NCI-H82 treated with DMSO at 0.1 percent for 48 hours (cell line): ENCODE results near the gene RABGAP1L.
"Not testable (repeated sequence)": the region's sequence is repeated elsewhere in the genome, so short reads cannot be mapped to it uniquely, and the experiment has no call there.

ENCODE experiments used
- DNase-seq: peaks from one replicate; lab custom pipeline; 2025; ENCODE audit not compliant: unreplicated experiment; lab: John Stamatoyannopoulos, UW

Gene RABGAP1L

DNA sequence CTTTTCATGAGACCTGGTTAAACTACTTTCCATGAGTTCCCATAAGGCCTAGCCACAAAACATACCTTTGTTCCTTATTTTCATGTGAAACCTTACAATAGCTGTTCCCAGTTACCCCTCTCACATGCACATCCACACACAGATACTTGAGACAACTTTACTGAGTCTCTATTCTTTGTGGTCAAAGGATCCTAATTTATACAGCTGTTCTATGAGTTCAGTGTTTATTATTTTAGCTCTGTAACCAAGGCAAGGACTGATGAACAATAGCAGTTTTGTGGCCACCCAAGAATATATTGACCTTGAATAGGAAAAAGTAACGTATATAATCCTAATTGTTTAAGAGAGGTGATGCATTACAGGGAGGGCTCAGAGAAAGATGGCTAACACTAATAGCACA, 679.9 kb downstream of the RABGAP1L start:
- DNase-seq, result no peak

DNA sequence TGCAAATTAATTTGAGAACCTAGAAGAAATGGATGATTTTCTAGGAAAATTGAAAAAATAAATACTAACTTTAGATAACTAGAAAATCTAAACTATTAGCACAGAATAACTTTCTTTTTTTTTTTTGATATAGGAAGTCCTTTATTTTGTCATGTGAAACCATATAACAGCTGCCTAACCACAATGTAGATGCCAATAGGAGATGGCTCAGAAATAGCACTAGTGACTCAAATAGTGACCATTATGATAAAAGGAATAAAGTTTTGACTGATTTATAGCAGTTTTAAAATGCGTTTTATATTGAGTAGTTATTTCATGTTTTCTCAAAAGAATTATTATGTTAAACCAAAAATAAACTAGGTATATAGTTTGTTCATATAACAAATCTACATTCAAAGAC, 682.4 kb downstream of the RABGAP1L start:
- no peak for DNase-seq

DNA sequence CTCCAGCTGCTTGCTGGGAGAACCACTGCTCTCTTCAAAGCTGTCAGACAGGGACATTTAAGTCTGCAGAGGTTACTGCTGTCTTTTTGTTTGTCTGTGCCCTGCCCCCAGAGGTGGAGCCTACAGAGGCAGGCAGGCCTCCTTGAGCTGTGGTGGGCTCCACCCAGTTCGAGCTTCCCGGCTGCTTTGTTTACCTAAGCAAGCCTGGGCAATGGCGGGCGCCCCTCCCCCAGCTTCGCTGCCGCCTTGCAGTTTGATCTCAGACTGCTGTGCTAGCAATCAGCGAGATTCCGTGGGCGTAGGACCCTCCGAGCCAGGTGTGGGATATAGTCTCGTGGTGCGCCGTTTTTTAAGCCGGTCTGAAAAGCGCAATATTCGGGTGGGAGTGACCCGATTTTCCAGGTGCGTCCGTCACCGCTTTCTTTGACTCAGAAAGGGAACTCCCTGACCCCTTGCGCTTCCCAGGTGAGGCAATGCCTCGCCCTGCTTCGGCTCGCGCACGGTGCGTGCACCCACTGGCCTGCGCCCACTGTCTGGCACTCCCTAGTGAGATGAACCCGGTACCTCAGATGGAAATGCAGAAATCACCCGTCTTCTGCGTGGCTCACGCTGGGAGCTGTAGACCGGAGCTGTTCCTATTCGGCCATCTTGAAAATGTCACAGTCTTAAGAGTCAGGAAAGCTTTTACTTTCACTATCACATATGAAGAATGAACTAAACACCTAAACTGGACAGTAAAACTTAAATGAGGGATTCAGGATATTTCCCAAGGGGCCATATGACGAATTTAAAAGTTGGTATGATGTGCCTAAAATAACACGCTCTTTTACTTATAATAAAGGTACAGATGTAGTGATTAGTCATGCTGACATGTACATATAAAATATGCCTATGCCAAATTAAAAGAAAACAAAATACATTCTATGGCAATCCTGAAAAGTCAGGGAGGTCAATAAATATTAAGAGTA, 689.6 kb downstream of the RABGAP1L start:
- not testable (repeated sequence) for DNase-seq

DNA sequence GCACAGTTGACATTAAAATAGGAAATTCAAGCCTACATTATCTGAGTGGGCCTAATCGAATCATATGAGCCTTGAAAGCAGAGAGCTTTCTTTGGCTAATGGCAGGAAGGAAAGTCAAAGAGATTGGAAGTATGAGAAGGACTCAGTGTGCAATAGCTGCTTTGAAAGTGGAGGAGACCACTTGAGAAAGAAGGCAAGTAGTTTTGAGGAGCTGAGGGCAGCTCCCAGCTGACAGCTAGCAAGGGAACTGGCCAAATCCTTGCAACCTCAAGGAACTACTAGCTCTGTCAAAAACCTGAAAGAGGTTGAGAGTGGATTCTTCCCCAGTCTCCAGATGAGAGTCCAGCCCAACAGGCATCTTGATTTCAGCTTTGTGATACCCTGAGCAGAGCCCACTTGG, 691.4 kb downstream of the RABGAP1L start:
- DNase-seq, result no peak

DNA sequence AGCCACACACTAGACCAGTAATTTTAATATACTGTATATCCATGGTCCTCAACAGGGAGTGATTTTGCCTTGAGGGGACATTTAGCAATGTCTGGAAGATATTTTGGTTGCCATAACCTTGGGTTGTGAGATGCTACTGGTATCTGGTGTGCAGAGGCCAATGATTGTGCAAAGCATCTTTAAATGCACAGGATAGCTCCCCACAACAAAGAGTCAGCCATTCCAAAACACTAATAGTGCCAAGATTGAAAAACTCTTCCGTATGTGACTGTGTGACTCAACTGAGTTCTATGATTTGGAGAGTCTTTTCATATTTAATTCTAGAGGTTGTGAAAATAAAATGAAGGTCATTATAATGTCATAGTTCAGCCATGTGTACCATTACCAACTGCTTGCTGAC, 699.0 kb downstream of the RABGAP1L start:
- DNase-seq, result no peak

DNA sequence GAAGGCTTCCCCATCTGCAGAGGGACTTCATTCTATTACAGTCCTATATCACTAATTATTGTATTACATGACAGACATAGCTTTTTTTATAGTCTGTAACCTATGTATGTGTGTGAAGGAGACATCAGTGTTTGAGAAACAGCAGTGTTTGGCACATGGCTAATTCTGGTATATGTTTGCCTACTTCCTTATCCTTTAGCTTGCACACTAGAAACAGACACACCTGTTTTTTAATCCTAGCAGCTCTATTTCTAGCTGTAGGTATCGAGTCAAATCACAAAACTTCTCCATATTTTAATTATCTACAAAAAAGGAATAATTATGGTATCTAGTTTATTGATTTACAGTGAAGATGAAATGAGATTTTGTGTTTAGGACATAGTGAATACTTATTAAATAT, 711.0 kb downstream of the RABGAP1L start:
- DNase-seq, result no peak

DNA sequence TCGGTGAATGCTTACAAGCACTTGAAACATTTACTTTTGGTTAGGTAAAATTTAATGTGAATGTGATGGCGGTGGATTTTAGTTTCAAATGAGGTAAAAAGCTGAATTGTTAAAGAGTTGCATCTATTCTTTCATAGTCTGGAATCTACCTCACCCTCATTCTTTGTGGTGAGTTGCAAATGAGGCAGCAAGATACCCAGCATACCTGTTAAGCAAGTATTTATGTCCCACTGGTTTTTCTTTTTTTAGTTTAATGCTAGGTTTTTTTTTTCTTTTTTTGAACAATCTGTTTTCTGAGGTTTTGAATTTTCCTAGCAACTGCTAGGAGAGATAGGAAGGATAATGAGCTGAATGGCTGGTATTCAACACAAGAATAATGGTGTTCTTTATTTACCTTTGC, 712.6 kb downstream of the RABGAP1L start:
- DNase-seq, result no peak

DNA sequence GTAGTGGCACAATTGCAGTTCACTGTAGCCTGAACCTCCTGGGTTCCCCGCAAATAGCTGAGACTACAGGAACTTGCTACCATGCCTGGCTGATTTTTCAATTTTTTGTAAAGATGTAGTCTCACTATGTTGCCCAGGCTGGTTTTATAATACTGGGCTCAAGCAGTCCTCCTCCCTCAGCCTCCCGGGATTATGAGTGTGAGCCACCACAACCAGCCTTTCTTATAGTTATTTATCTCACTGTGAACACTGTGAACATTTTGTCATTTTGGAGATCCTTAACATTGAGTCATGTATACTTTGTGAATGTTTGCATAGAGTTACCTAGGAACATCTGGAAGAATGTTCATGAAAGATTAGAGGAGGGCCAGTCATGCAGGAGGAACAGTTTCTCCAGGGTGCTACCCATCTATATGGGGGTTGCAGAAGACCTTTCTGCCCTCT, 713.3 kb downstream of the RABGAP1L start:
- no peak for DNase-seq

DNA sequence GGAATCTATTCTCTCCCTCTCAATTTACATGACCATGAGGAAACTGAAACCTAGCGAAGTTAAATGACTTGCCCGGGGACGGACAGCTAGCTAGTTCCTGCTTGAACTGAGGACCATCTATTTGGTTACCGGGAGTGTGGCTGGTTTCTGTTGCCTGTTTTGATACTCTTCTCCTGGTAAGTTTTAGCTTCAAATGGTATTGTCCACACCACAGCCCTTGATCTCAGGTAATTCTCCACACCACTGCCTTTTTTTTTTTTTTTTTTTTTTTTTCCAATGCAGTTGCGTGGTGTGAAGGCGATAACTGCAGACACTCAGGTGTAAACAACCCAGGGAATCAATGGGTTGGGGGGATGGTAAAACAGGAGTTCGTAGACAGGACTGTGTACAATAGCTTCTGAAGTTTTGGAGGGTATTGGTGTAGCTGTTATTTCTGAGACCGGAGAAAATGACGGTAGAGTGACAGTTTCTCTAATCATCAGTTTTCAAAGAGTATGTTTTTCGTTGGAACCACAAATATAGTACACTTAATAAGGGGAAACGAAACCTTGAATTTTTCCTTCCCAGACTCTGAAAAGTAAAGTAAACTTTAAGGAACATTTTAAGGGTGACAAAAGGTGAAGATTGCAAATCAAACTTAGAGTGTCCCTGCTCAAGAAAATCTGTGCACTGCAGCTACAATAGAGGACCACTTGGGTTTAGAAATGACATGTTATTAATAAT, 715.2 kb downstream of the RABGAP1L start:
- no peak for DNase-seq

DNA sequence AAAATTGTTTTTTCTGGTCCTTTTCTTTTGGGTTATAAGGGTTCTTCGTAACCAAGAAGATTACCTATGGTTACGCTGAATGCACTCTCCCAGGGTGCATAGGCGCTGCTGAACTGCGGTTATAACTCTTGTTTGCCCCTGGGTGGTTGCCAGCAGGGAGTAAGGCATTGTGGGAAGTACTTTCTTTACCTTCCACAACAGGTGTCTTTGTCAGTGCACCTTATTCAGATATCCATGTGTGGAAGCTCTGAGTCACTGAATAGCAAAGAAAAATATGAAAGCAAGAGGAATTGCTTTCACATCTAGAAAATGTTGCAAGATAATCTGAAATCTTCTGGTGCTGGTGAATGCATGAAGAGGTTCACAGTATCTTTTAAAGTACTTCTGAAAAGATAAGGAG, 716.0 kb downstream of the RABGAP1L start:
- DNase-seq, result no peak

DNA sequence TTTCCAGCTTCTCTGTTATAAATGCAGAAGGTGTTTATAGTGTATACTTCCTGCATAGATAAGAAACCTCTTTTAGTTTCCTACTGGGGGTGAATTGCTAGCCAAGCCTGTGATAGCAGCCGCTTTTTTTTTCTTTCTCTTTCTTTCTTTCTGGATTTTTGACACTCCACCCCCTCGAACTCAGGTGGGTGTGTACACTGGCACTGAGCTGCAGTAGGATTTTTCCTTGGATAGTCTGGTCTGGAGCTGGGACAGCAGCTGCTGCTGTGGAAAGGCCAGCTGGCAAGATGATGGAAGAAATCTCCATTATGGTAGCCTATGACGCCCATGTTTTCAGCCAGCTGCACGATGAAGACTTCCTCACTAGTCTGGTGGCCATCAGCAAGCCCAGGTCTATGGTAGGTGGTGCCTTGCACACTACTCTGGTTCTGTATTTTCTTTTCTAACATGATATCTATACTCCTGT, 717.9 kb downstream of the RABGAP1L start:
- no peak for DNase-seq

DNA sequence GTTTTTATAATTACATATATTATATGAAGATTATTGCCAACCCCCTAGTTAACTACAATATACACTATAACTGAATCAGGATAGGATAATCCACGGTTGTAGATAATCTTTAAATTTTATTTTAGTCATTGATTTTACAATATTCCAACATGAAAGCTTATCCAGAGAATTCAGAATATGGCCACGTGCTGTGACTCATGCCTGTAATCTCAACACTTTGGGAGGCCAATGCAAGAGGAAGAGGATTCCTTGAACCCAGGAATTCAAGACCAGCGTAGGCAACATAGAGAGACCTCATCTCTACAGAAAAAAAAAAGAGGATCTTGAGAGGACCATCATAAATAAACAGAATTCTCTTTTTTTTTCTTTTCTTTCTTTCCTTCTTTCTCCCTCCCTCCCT, 720.9 kb downstream of the RABGAP1L start:
- no peak for DNase-seq

DNA sequence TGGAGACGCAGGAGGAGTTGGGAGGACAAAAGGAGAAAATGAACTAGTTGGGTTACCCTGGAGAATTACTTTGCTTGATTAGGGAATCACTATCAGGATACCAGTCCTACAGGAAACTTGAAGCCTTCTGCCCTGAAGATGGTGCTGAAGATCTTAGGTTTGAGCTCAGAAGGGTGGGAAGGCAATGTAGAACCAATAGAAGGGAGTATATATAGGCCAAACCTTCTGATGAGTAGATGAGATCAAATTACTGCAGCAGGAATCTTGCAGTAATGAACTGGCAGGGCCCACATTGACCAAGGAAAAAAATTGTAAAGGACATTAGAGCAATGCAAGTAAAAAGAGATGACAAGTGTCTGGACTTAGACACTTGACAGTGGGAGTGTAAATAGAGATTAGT, 724.1 kb downstream of the RABGAP1L start:
- DNase-seq, result peak; percentile 51

DNA sequence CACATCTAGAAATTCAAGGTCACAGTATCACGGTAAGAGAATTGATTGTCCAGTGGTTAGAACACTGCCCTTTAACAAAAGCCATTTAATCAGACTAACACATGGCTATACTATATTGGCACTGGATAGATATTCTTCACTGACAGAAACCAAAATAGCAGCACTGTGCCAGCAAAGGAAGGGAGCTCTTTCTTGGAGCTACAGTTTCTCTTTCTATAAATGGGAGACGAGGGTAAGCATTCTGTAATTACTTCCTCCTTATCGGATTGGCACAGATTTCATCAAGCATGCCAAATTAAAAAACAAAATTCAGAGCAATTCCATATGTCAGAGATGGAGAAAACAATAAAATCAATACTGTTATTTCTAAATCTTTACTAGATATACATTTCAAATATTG, 724.7 kb downstream of the RABGAP1L start:
- DNase-seq, result no peak

DNA sequence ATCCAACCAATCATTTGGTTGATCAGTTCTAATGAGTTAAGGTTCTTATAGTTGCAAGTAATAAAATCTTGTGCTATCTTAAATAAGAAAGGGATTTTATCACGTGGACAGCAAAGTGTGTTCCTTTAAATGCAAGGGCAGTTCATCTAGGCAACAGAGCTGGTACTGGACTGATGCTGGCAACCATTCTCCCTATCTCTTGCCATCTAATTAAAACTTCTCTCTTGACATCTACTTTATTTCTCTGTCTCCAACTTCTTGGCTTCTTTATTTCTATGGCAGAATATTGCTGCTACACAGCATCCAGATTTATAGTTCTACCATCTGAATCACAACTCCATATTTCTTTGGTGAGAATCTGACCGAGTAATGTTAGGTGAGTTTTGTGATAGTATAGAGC, 725.2 kb downstream of the RABGAP1L start:
- DNase-seq, result no peak

DNA sequence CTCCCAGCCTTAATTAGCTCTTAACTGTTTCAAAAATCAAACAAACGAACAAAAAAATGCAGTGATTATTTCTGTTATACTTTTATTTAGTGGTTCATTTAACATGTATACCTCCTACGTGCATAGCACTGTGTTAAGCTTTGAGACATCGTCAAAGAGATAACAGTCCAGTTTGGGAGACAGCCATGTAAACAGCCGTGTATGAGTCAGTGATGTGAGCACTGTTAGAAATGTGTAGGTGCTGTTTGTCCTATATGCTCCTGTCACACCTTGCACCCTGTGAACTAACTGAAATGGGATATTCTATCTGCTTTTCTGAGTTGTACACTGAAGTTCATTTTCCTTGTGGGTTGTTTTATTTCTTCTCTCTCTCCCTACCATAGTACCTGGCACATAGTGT, 730.7 kb downstream of the RABGAP1L start:
- DNase-seq, result no peak

DNA sequence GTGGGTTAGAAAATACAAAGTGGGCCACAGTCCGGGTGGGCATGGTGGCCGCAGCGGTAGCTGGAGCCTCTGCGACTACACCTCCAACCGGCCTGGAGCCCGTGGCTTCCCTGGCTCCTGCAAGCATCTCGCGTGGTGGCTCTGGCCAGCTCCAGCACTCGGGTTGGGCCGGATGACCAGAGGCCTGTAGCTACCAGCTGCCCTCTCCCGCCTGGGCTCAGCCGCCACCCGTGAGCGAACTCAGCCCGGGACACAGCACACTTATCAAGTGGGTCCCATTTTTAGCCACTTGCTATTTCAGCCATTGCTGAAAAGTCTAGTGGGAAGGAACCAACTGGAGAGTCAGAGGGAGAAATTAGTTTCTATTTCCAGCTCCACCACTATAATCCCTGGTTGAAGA, 732.7 kb downstream of the RABGAP1L start:
- DNase-seq, result no peak

DNA sequence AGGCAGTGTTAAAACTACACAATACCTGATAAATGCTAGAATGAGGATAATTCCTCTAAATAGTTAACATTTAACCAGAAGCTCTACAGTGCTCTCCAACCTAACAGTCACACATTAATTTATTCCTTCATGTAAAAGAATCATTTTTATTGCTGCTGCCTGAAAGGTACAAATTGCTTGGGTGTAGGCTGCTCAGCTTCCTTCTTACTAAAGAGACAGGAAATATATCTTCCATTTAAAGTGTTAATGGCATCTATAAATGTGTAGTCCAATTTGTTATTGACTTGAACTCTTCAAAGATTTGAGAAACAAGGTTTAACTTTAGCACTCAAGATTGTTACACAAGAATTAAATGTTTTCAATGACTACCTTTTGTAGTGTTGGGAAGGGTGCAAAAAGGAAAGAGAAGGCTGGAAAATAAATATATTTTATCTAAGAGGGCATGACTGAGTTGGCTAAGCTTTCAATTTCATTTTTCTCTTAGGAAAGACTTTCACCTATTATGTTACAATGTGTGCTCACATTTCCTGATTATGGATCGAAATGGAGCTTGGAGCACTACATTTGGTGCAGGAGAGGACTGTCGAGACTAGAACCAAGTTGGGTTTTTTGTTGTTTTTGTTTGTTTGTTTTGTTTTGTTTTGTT, 734.9 kb downstream of the RABGAP1L start:
- no peak for DNase-seq

DNA sequence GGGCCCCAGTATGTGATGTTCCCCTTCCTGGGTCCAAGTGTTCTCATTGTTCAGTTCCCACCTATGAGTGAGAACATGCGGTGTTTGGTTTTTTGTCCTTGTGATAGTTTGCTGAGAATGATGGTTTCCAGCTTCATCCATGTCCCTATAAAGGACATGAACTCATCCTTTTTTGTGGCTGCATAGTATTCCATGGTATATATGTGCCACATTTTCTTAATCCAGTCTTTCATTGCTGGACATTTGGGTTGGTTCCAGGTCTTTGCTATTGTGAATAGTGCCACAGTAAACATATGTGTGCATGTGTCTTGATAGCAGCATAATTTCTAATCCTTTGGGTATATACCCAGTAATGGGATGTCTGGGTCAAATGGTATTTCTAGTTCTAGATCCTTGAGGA, 736.3 kb downstream of the RABGAP1L start:
- DNase-seq, result not testable (repeated sequence)

DNA sequence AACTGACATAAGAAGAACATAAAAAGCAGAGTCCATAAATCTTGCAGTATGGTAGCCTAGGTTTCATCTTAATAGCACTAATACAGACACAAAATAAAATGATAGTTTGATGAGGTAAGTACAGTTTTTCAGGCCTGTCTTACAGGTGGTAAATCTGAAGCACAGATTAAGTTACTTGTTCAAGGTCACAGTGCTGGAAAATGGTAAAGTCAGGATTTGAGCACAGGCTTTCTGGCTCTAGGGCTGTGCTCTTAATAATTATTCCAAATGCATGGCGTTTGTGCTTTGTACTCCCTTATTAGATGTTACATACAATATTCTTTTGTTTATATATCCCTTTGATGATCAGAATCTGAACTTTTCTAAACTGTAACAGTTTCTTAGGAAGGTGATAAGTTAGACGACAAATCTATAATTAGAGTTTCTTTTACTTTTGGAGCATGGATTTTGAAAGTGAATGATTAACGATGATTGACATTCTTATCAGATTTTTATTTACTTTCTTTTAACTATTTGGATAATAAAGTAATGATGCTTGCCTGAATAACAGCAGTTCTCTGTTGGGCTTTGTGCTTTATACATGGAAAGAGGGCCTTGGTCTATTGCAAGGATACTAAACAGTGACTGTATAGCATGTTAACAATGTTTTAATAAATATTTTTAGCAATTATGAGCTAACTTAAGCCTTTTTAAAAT, 738.9 kb downstream of the RABGAP1L start:
- no peak for DNase-seq

DNA sequence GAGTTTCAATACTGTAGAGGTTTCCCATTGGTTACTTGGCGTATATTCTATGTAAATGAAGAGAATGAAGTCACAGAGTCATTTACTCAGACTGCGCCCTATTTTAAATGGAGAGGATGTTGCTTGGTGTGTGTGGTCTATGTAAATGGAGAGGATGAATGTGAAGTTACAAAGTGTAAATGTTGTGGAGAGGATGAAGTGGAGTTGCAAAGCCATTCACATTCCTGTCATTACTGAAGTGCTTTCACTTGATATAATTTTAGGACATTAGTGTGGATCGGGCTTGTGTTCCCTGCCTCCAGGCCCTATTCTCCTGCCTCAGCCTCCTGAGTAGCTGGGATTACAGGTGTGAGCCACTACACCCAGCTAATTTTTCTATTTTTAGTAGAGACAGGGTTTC, 741.0 kb downstream of the RABGAP1L start:
- no peak for DNase-seq
